HepG2 (cell line): Measurements from ENCODE around the gene SOCS3. TPM values are rescaled to one million over a fixed set of nuclear protein-coding genes. Genes with fewer than 3 reads are reported as not detected.

Source experiments
- ATAC-seq: fragments of 200-7000 bp; cut with Tn5 transposase; 3 replicates; pipeline ENCODE4 v1.9.1; 2020; ENCODE audit warnings: mild to moderate bottlenecking, moderate library complexity
- BruUV-seq: library from RNA; stranded (reverse); fragments of 400-500 nt; replicated peaks from 2 replicates; lab custom pipeline; 2021; lab: Mats Ljungman, UMichigan
- CTCF ChIA-PET: fragments of 300-600 bp; formaldehyde crosslinking; extraction: SDS; loops from one replicate; lab custom pipeline; 2021; ENCODE audit warnings: low total read pairs, inconsistent platforms, low intra/inter-chr PET ratio; lab: Yijun Ruan, JAX
- POLR2A ChIA-PET: fragments of 350-600 bp; sonication (Branson Sonifier 250); formaldehyde crosslinking; loops from one replicate; lab custom pipeline; 2020; ENCODE audit warnings: antibody characterized with exemption, inconsistent platforms; lab: Yijun Ruan, JAX
- DNase-seq: peaks from one replicate; pipeline ENCODE4 v3.0.0-alpha.2; 2015; ENCODE audit warnings: low spot score
- FAIRE-seq: peaks from 3 replicates; lab custom pipeline; 2011; peaks lifted over from hg19 to GRCh38; lab: Jason Lieb, UNC
- H2AFZ ChIP-seq: one replicate; pipeline ENCODE4 v1.6.1; 2011; ENCODE audit warnings: low read length, inconsistent platforms
- H3K27ac ChIP-seq: fragments of 300-600 bp; 3 replicates; pipeline ENCODE4 v1.8.0; 2011; ENCODE audit warnings: mixed run types, mild to moderate bottlenecking, mixed read lengths, low read length, inconsistent platforms; ENCODE audit not compliant: insufficient read depth; ENCODE audit errors: extremely low read length
- H3K27me3 ChIP-seq, 2 experiments: fragments of 200-600 bp in 1 of 2; 2 replicates in 1 of 2; 3 replicates in 1 of 2; pipeline versions ENCODE4 v1.6.0 to v1.8.0; 2011; ENCODE audit warnings: low read length in 2 of 2, mild to moderate bottlenecking in 2 of 2, moderate library complexity in 2 of 2, inconsistent platforms in 1 of 2; ENCODE audit not compliant: insufficient read depth in 2 of 2, control insufficient read depth in 1 of 2
- H3K36me3 ChIP-seq, 2 experiments: fragments of 200-600 bp in 1 of 2; replicated peaks in 1 of 2; 2 replicates in 1 of 2; 3 replicates in 1 of 2; pipeline versions ENCODE4 v1.5.1 to v1.8.0; 2011; ENCODE audit warnings: low read length in 2 of 2, inconsistent platforms in 1 of 2; ENCODE audit not compliant: insufficient read depth in 2 of 2, control insufficient read depth in 1 of 2
- H3K4me1 ChIP-seq: 2 replicates; pipeline ENCODE4 v1.5.1; 2012; ENCODE audit warnings: low read length, inconsistent platforms; ENCODE audit not compliant: insufficient read depth
- H3K4me2 ChIP-seq: 2 replicates; pipeline ENCODE4 v1.6.0; 2011; ENCODE audit warnings: low read depth, low read length, inconsistent platforms
- H3K4me3 ChIP-seq, 3 experiments: fragments of 200-600 bp in 1 of 3; sonication (generic), shearing (Covaris generic) in 1 of 3; replicated peaks in 1 of 3; 2 replicates each; pipeline ENCODE4 v1.5.1; 2011 to 2016; ENCODE audit warnings: low read length in 3 of 3, inconsistent platforms in 2 of 3, low read depth in 2 of 3, mild to moderate bottlenecking in 2 of 3, control low read depth in 1 of 3, mixed read lengths in 1 of 3; ENCODE audit not compliant: insufficient read depth in 1 of 3
- H3K79me2 ChIP-seq: one replicate; pipeline ENCODE4 v1.6.1; 2011; ENCODE audit warnings: low read length, inconsistent platforms; ENCODE audit not compliant: insufficient read depth
- H3K9ac ChIP-seq: 2 replicates; pipeline ENCODE4 v1.6.0; 2011; ENCODE audit warnings: mild to moderate bottlenecking, low read depth, low read length, inconsistent platforms; ENCODE audit not compliant: insufficient read depth
- H3K9me3 ChIP-seq: 2 replicates; pipeline ENCODE4 v1.5.1; 2012; ENCODE audit warnings: mild to moderate bottlenecking, low read length
- H4K20me1 ChIP-seq: 2 replicates; pipeline ENCODE4 v1.6.0; 2011; ENCODE audit warnings: inconsistent platforms, mild to moderate bottlenecking, low read length, moderate library complexity; ENCODE audit not compliant: insufficient read depth
- BRCA1 ChIP-seq: sonication (generic); formaldehyde crosslinking; IDR thresholded peaks from 2 replicates; pipeline ENCODE4 v1.4.0; 2020; ENCODE audit warnings: missing genetic modification reagents
- CBX2 ChIP-seq, 2 experiments: fragments of 200-600 bp in 1 of 2; sonication (generic); formaldehyde crosslinking in 1 of 2; IDR thresholded peaks; 2 replicates each; pipeline versions ENCODE4 v1.7.0 to v1.8.1; 2018 to 2022; ENCODE audit warnings: low read depth in 2 of 2, low read length in 1 of 2, mild to moderate bottlenecking in 1 of 2, missing genetic modification reagents in 1 of 2
- CREM ChIP-seq, 2 experiments: sonication (generic) in 1 of 2; formaldehyde crosslinking in 1 of 2; IDR thresholded peaks; 2 replicates each; pipeline versions ENCODE4 v1.4.0 to v1.6.1; 2016 to 2020; ENCODE audit warnings: antibody characterized with exemption in 1 of 2, mild to moderate bottlenecking in 1 of 2, missing genetic modification reagents in 1 of 2
- EED ChIP-seq: sonication (generic); formaldehyde crosslinking; IDR thresholded peaks from 2 replicates; pipeline ENCODE4 v1.5.0; 2020; ENCODE audit warnings: mild to moderate bottlenecking, missing genetic modification reagents
- ETS1 ChIP-seq: sonication (generic); formaldehyde crosslinking; IDR thresholded peaks from 2 replicates; pipeline ENCODE4 v1.4.0; 2020; ENCODE audit warnings: missing genetic modification reagents
- FOXA1 ChIP-seq, 2 experiments: fragments of 450-650 bp in 1 of 2; sonication (generic) in 1 of 2; formaldehyde crosslinking in 1 of 2; IDR thresholded peaks; 2 replicates each; pipeline versions ENCODE4 v1.4.0 to v1.6.1; 2016 to 2020; ENCODE audit warnings: missing genetic modification reagents in 1 of 2
- HDAC1 ChIP-seq: sonication (generic); formaldehyde crosslinking; IDR thresholded peaks from 2 replicates; pipeline ENCODE4 v1.5.1; 2020; ENCODE audit warnings: mild to moderate bottlenecking, missing genetic modification reagents
- HMG20A ChIP-seq: IDR thresholded peaks from 2 replicates; pipeline ENCODE4 v1.6.1; 2016; ENCODE audit warnings: borderline replicate concordance
- KDM3A ChIP-seq: IDR thresholded peaks from 2 replicates; pipeline ENCODE4 v1.6.1; 2018; ENCODE audit warnings: low read depth, missing compliant biosample characterization
- MIER3 ChIP-seq: IDR thresholded peaks from 2 replicates; pipeline ENCODE4 v1.6.1; 2016; ENCODE audit warnings: missing compliant biosample characterization, borderline replicate concordance
- RXRB ChIP-seq: IDR thresholded peaks from 2 replicates; pipeline ENCODE4 v1.6.1; 2016; ENCODE audit warnings: borderline replicate concordance, missing genetic modification reagents, missing compliant biosample characterization
- SAP130 ChIP-seq: IDR thresholded peaks from 2 replicates; pipeline ENCODE4 v1.6.1; 2016; ENCODE audit warnings: low read depth
- THAP9 ChIP-seq: sonication (generic); formaldehyde crosslinking; IDR thresholded peaks from 2 replicates; pipeline ENCODE4; 2020; ENCODE audit warnings: missing genetic modification reagents, mild to moderate bottlenecking, borderline replicate concordance
- ZNF276 ChIP-seq: sonication (generic); formaldehyde crosslinking; IDR thresholded peaks from 2 replicates; pipeline ENCODE4 v1.4.0; 2020; ENCODE audit warnings: mild to moderate bottlenecking, low read depth, missing genetic modification reagents
- ZNF777 ChIP-seq: sonication (generic); formaldehyde crosslinking; IDR thresholded peaks from 2 replicates; pipeline ENCODE4 v1.4.0; 2020; ENCODE audit warnings: missing genetic modification reagents
- ZNF800 ChIP-seq: sonication (generic); formaldehyde crosslinking; IDR thresholded peaks from 2 replicates; pipeline ENCODE4 v1.4.0; 2020; ENCODE audit warnings: missing genetic modification reagents
- WGBS: methylation state at CpG from one replicate; pipeline ENCODE4 v1.1.6; 2017; ENCODE audit warnings: low lambda C conversion rate; 5-methylcytosine and 5-hydroxymethylcytosine counted together
- in situ Hi-C: cut with HindIII; loops from 2 replicates; pipeline ENCODE4 v1.10.0; 2017; ENCODE audit warnings: low pct_unique_long_range_greater_than_20kb; ENCODE audit not compliant: extremely low pct_ligation_motif_present
- intact Hi-C: fragments of 100-400 bp; cut with micrococcal nuclease; formaldehyde crosslinking; loops from one replicate; pipeline ENCODE4 v1.10.0; 2022; ENCODE audit not compliant: unreplicated experiment
- polyA plus RNA-seq, 8 experiments: library from polyadenylated mRNA; depleted of rRNA in 3 of 8; stranded (reverse) in 7 of 8; unstranded in 1 of 8; fragments of >200 nt; fragmentation: Illumina TruSeq in 4 of 8; extraction: Trizol in 4 of 8; gene quantifications; 2 replicates each; pipeline versions ENCODE4 v1.2.1 to v1.2.3, GENCODE V29; 2011 to 2016; ENCODE audit warnings: low read depth in 4 of 8, missing spikeins in 1 of 8, mixed read lengths in 1 of 8; ENCODE audit not compliant: insufficient read depth in 1 of 8
- total RNA-seq, 5 experiments: library from RNA; depleted of rRNA; stranded (reverse); fragments of >200 nt; fragmentation: Illumina TruSeq; extraction: Trizol; gene quantifications; 2 replicates each; pipeline ENCODE4 v1.2.3, GENCODE V29; 2016; ENCODE audit warnings: low read depth in 1 of 5

Gene SOCS3
- total and polyA plus RNA-seq, 2 of the 13 experiments (the other 11 are each of a cell fraction or from before 2014, with no cell fraction given): 0.77 to 2.4 TPM

GRCh38 chr17:78357177-78357586 is 2.7 kb downstream of the SOCS3 start:
- no TSS peak for BruUV-seq
- TF ChIP-seq THAP9 (CRISPR knock-in tag) (no peak), MIER3 (CRISPR knock-in tag) (no peak), CBX2 (IDR thresholded peaks at IDR 0.05; ENCODE audit: low read depth, low read length) (no peak), CBX2 (CRISPR knock-in tag; IDR thresholded peaks at IDR 0.05; ENCODE audit: low read depth) (no peak), ZNF777 (CRISPR knock-in tag) (no peak), SAP130 (CRISPR knock-in tag) (peak; percentile 51; the same call in 1 of the 2 replicates), KDM3A (no peak), FOXA1 (IDR thresholded peaks at IDR 0.05) (no peak), FOXA1 (CRISPR knock-in tag; IDR thresholded peaks at IDR 0.05) (no peak), BRCA1 (CRISPR knock-in tag) (no peak), CREM (IDR thresholded peaks at IDR 0.05) (no peak), CREM (CRISPR knock-in tag; IDR thresholded peaks at IDR 0.05) (no peak), ZNF276 (no peak), RXRB (no peak), HDAC1 (CRISPR knock-in tag) (no peak), EED (no peak), ZNF800 (CRISPR knock-in tag) (no peak), ETS1 (CRISPR knock-in tag) (no peak), HMG20A (CRISPR knock-in tag) (no peak)

More at GRCh38 chr17:78357177-78357586, 2.7 kb downstream of the SOCS3 start:
- DNase-seq (no peak), ATAC-seq (no peak), FAIRE-seq (no peak)
- Histone ChIP-seq H3K79me2 (no peaks in the 10 kb centered on the region), H3K4me1 (peaks cover 73% of the 10 kb centered on the region), H3K4me3 (peak overlapping the region in 1 of 3 experiments; percentile 87; a peak in 1 of 6 replicates), H3K27ac (no peak overlapping the region), H4K20me1 (peaks cover 21% of the 10 kb centered on the region; the same call in 1 of the 2 replicates), H2AFZ (no peak overlapping the region), H3K4me2 (peak overlapping the region; percentile 54; the same call in 1 of the 2 replicates), H3K9ac (no peak overlapping the region; the same call in 1 of the 2 replicates), H3K36me3 (no peaks in the 10 kb centered on the region; a peak in 1 of 5 replicates), H3K27me3 (peaks cover 0 to 51% of the 10 kb centered on the region in 2 experiments; a peak in 4 of 5 replicates), H3K9me3 (no peaks in the 10 kb centered on the region)
- ChIA-PET CTCF (no interaction called here), POLR2A (interaction anchor here (0.9 to 1.4 kb wide), 3 partner anchors 22 to 65 kb away, joined by 3 to 6 read pairs (median 4); partner anchors contain the start of gene PGS1)
- in situ Hi-C loops (no loop called here), intact Hi-C loops (no loop called here)
- 49% methylated on average over 7 of the region's 7 CpGs for WGBS
